OCI-LY1 (cell line): ENCODE data around the gene SHISA4.

Experiments
- CTCF ChIP-seq: fragments of 200-600 bp; sonication (generic), shearing (Covaris generic); IDR thresholded peaks from 2 replicates; pipeline ENCODE4 v1.5.1; 2017; ENCODE audit warnings: mild to moderate bottlenecking, antibody characterized with exemption, low read length, moderate library complexity, mixed read lengths
- EZH2 ChIP-seq: fragments of 200-600 bp; sonication (generic), shearing (Covaris generic); IDR thresholded peaks from 2 replicates; pipeline ENCODE4 v1.8.0; 2017; ENCODE audit warnings: borderline replicate concordance, mixed run types, mild to moderate bottlenecking, antibody characterized with exemption, low read length, moderate library complexity, mixed read lengths

GRCh38 chr1:201883786-201884185 lies 4.9 kb upstream of the SHISA4 start:
- TF ChIP-seq CTCF, result no peak
- no peak for TF ChIP-seq EZH2
